ENCODE data around the gene SCUBE1.

The SCUBE1 gene

DNA sequence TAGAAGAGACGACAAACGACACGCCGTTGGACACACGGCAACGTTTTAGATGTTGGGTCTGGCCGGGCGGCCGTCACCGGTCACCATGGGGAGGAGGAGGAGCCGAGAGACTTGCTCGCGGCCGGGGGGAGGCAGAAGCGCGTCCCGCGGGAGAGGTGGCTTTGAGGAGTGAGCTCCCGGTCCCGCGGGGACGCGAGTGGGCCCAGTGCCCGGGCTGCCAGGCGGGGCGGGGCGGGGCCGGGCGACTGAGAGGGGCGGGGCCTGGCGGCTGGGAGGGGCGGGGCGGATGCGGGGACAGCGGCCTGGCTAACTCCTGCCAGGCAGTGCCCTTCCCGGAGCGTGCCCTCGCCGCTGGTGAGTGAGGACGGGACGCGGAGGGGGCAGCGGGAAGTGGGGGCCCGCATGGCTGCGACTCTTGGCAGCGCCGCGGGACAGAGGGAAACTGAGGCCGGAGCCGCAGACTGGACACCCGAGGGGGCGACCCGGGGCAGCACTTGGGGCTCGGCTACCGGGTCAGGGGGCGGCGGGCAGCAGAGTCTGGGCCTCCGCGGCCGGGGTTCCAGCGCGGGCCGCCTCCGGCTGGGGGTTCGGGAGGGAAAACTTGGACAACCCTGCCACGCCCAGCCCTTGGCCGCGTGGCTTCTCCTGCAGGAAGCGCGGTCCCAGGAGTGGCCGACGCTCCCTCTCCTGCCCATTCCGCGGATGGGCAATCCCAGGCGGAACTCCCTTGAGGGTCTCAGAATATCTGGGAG lies 191.7 kb downstream of the SCUBE1 start, which contains the start of gene TSPO:
Gene TSPO, plus strand, starts transcription at position 309 of the 752 bp plus-strand sequence. CDS start 7,680 bp downstream, outside the sequence.
- peak; percentile 66 for DNase-seq

DNA sequence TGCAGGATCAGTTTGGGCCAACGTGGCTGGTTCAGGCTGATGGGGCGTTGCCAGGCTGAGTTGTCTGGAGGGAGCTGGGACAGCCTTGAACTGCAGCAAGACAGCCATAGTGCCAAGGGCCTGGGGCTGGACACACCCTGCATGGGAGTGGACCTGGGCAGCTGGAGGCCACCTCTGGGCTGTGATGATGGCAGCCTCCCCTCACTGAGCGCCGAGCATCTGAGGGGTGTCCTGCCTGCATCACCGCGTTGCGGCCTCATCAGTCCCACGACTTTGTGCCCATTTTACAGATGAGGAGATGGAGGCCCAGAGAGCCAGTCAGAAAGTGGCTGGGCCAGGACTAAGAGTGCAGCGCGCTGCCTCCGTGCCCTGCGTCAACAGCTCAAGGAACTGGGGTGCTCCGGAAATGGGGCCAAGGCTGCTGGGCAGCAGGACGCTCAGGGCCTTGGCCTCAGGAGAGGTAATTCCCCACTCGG lies 192.4 kb downstream of the SCUBE1 start:
- DNase-seq: no peak

- no peak for DNase-seq
These were observed 194.6 kb downstream of the SCUBE1 start for GRCh38 chr22:43148581-43148980.

GRCh38 chr22:43147821-43148220 lies 195.4 kb downstream of the SCUBE1 start:
- DNase-seq: no peak
